Choroid plexus epithelial cell (primary cell): Measurements from ENCODE around the gene OR12D1.
"Not testable (repeated sequence)": the region's sequence is repeated elsewhere in the genome, so short reads cannot be mapped to it uniquely, and the experiment has no call there.

Experiments used
- DNase-seq: peaks from one replicate; pipeline ENCODE4 v3.0.0-alpha.2; 2010; ENCODE audit warnings: low read depth
- H3K4me3 ChIP-seq: 2 replicates; pipeline ENCODE4 v1.5.1; 2011; ENCODE audit warnings: low read depth, mild to moderate bottlenecking, control low read depth, low read length, moderate library complexity
- TF ChIP-seq, protein P1 (sequence below): conservative IDR thresholded peaks from 2 replicates; pipeline ENCODE4 v1.5.1; 2011; ENCODE audit warnings: low read depth, mild to moderate bottlenecking, control low read depth, inconsistent platforms, low read length, moderate library complexity

Gene OR12D1

GRCh38 chr6:29403801-29404200 is 10.9 kb upstream of the OR12D1 start:
- TF ChIP-seq, protein P1, sequence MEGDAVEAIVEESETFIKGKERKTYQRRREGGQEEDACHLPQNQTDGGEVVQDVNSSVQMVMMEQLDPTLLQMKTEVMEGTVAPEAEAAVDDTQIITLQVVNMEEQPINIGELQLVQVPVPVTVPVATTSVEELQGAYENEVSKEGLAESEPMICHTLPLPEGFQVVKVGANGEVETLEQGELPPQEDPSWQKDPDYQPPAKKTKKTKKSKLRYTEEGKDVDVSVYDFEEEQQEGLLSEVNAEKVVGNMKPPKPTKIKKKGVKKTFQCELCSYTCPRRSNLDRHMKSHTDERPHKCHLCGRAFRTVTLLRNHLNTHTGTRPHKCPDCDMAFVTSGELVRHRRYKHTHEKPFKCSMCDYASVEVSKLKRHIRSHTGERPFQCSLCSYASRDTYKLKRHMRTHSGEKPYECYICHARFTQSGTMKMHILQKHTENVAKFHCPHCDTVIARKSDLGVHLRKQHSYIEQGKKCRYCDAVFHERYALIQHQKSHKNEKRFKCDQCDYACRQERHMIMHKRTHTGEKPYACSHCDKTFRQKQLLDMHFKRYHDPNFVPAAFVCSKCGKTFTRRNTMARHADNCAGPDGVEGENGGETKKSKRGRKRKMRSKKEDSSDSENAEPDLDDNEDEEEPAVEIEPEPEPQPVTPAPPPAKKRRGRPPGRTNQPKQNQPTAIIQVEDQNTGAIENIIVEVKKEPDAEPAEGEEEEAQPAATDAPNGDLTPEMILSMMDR = no peak
- no peak overlapping the region for H3K4me3 ChIP-seq
- no peak for DNase-seq

DNA sequence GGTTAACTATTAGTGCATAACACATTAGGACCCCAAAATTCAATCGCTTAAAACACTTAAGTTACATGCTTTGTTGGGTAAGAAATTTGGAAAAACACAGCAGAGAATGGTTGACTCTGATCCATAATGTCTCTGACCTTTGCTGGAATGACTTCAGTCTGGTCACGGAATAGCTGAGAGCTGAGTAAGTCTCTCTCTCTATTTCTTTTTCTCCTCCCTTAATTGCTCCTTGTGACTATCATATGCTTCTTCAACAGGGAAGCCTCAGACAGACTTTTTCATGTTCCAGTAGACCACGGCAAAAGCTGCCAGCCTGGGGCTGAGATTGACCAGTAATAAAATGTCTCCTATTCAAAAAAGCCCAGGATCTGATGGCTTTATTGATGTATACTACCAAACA is 4.8 kb downstream of the OR12D1 start:
- no peak for DNase-seq
- H3K4me3 ChIP-seq = no peak overlapping the region
- TF ChIP-seq, protein P1 = no peak

DNA sequence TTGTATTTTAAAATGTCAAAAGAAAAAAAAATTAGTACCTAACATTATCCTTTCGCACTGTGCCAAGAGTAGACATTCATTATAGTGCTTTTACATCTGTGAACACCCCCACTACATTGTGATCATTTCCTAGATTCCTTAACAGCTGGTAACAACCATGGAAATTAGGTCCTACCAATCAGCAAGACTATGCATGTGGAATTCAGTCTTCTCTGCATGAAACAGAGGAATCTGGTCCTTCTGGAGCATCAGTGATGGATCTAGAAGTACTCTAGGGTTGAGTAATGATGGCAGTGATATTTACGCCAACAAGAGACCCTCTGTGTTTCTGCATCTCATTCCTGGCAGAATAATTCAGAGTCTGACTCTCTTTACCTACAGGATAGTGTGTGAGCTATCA is 9.4 kb downstream of the OR12D1 start:
- TF ChIP-seq, protein P1 = no peak
- H3K4me3 ChIP-seq = no peak overlapping the region
- no peak for DNase-seq

DNA sequence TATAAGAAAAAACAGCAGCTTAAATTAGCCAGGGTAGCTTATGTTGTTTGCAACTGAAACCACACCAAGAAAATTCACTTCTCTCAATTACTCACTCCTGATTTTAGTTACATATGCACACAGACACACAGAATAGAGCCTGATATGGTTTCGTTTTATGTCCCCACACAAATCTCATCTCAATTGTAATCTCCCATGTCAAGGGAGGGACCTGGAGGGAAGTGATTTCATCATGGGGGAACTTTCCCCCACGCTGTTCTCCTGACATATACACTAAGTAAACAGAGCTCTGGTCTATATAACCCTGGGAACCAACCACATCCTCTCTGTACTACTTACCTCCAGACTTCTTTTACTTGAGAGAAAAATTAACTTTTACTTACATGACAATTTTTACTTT is 9.8 kb downstream of the OR12D1 start:
- H3K4me3 ChIP-seq = no peak overlapping the region
- TF ChIP-seq, protein P1 = no peak
- no peak for DNase-seq

DNA sequence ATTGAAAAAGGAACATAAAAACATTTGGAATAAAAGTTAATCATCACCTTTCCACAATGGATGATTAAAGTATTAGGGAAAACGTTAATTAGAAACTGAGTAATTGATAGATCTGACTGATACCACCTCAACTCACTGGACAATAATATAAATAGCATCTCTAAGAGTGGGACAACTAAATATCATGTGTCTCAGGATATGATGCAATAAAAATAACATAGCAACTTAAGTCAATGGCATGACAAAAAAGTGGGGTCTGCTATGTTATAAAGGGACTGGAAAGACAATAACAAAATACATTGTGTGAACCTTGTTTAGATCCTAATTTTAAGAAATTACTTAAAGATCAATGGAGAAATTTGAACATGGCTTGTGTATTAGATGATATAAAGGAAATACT is 10.3 kb downstream of the OR12D1 start:
- TF ChIP-seq, protein P1 = no peak
- H3K4me3 ChIP-seq = no peak overlapping the region

GRCh38 chr6:29426654-29427053 is 11.9 kb downstream of the OR12D1 start:
- TF ChIP-seq, protein P1 = no peak
- no peak for DNase-seq
- H3K4me3 ChIP-seq = no peak overlapping the region

More for the DNA sequence above, 10.3 kb downstream of the OR12D1 start:
- DNase-seq = no peak

GRCh38 chr6:29436730-29437129 is 22.0 kb downstream of the OR12D1 start:
- not testable (repeated sequence) for DNase-seq

DNA sequence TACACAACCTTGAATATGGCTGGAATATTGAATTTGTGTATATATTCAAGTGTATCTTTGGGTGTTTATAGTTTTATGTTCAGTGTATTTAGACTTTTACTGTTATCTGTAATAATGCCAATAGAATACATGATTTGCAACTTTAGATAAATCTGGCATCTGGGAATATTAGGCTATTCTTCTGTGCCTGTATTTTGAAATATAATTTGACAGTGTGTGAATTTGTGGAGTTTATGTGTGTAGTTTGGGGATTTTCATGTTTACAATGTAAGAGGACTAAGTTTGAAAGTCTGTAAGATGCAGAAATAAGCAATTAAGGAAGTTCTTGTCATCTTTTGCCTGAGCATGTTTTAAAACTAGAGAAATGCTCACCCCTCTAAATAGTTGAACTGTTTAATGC is 24.3 kb downstream of the OR12D1 start, which contains the start of gene OR10C1:
OR10C1 (plus strand) TSS at position 301 of the 400 bp plus-strand sequence. CDS start 710 bp downstream, outside the sequence.
- H3K4me3 ChIP-seq = no peak within 1 kb of the TSS
- no peak for DNase-seq
- TF ChIP-seq, protein P1 = no peak

More at GRCh38 chr6:29436730-29437129, 22.0 kb downstream of the OR12D1 start:
- not testable (repeated sequence) for H3K4me3 ChIP-seq
